Mesodermal cell (in vitro differentiated cells): Measurements from ENCODE around the gene PRAME.

Experiments used
- H3K27ac ChIP-seq: 2 replicates; pipeline ENCODE4 v1.7.0; 2013; ENCODE audit warnings: mild to moderate bottlenecking, low read depth, low read length, moderate library complexity; ENCODE audit not compliant: severe bottlenecking
- H3K36me3 ChIP-seq: 2 replicates; pipeline ENCODE4 v1.7.1; 2013; ENCODE audit warnings: mild to moderate bottlenecking, low read length, moderate library complexity; ENCODE audit not compliant: control insufficient read depth, insufficient read depth
- H3K4me1 ChIP-seq: one replicate; pipeline ENCODE4 v1.7.1; 2013; ENCODE audit warnings: mild to moderate bottlenecking, low read length; ENCODE audit not compliant: insufficient read depth, control insufficient read depth, poor library complexity, severe bottlenecking
- H3K4me3 ChIP-seq: 2 replicates; pipeline ENCODE4 v1.7.0; 2013; ENCODE audit warnings: low read length, control low read depth, mild to moderate bottlenecking; ENCODE audit not compliant: insufficient read depth, poor library complexity, severe bottlenecking; ENCODE audit errors: extremely low read depth
- H3K9me3 ChIP-seq: 2 replicates; pipeline ENCODE4 v1.7.1; 2013; ENCODE audit warnings: mild to moderate bottlenecking, low read length, moderate library complexity; ENCODE audit not compliant: control insufficient read depth
- WGBS, 2 experiments: methylation state at CpG; one replicate each; pipeline ENCODE4 v1.1.5; 2013; ENCODE audit warnings: missing lambda C conversion rate in 2 of 2; ENCODE audit not compliant: insufficient coverage in 2 of 2; 5-methylcytosine and 5-hydroxymethylcytosine counted together

PRAME gene

GRCh38 chr22:22558071-22558971, 744 bp downstream of the PRAME start:
- H3K9me3 ChIP-seq: no peaks in the 10 kb centered on the region

GRCh38 chr22:22556995-22557925, 1.8 kb downstream of the PRAME start:
- Histone ChIP-seq H3K36me3 (no peaks in the 10 kb centered on the region), H3K27ac (no peak overlapping the region), H3K4me3 (no peak overlapping the region), H3K4me1 (no peaks in the 10 kb centered on the region), H3K9me3 (no peaks in the 10 kb centered on the region)
- 92 to 93% methylated on average over 24 to 27 of the region's 38 CpGs for WGBS, 2 experiments

More at GRCh38 chr22:22558071-22558971, 744 bp downstream of the PRAME start:
- 95 to 97% methylated on average over 5 to 10 of the region's 25 CpGs for WGBS, 2 experiments
- H3K36me3 ChIP-seq: no peaks in the 10 kb centered on the region
- H3K4me3 ChIP-seq: no peak overlapping the region
- no peaks in the 10 kb centered on the region for H3K4me1 ChIP-seq
- no peak overlapping the region for H3K27ac ChIP-seq

GRCh38 chr22:22556578-22556977, 2.5 kb downstream of the PRAME start:
- H3K36me3 ChIP-seq: no peaks in the 10 kb centered on the region
- 92 to 93% methylated on average over 11 to 14 of the region's 14 CpGs for WGBS, 2 experiments
- no peaks in the 10 kb centered on the region for H3K4me1 ChIP-seq
- no peak overlapping the region for H3K27ac ChIP-seq
- H3K9me3 ChIP-seq: no peaks in the 10 kb centered on the region
- no peak overlapping the region for H3K4me3 ChIP-seq

- 86 to 91% methylated on average over 7 to 9 of the region's 9 CpGs for WGBS, 2 experiments
- H3K36me3 ChIP-seq: no peaks in the 10 kb centered on the region
- no peaks in the 10 kb centered on the region for H3K9me3 ChIP-seq
- H3K4me3 ChIP-seq: no peak overlapping the region
- no peaks in the 10 kb centered on the region for H3K4me1 ChIP-seq
- H3K27ac ChIP-seq: no peak overlapping the region
Observed at GRCh38 chr22:22555596-22555995, 3.5 kb downstream of the PRAME start.

GRCh38 chr22:22554587-22555284, 4.3 kb downstream of the PRAME start:
- WGBS, 2 experiments: 83 to 90% methylated on average over 3 to 4 of the region's 4 CpGs
- no peak overlapping the region for H3K4me3 ChIP-seq
- no peaks in the 10 kb centered on the region for H3K4me1 ChIP-seq
- no peaks in the 10 kb centered on the region for H3K36me3 ChIP-seq
- H3K27ac ChIP-seq: no peak overlapping the region
- no peaks in the 10 kb centered on the region for H3K9me3 ChIP-seq

GRCh38 chr22:22553735-22554586, 5.1 kb downstream of the PRAME start:
- 71 to 83% methylated on average over 2 to 4 of the region's 8 CpGs for WGBS, 2 experiments
- H3K4me1 ChIP-seq: no peaks in the 10 kb centered on the region
- no peak overlapping the region for H3K27ac ChIP-seq

GRCh38 chr22:22553141-22553540, 5.9 kb downstream of the PRAME start:
- H3K9me3 ChIP-seq: no peaks in the 10 kb centered on the region
- H3K4me3 ChIP-seq: no peak overlapping the region
- WGBS, 2 experiments: 75% methylated on average over 1 of the region's 1 CpG; no CpG with 5 or more reads in 1 of the 2 experiments
- H3K4me1 ChIP-seq: no peaks in the 10 kb centered on the region
- H3K36me3 ChIP-seq: no peaks in the 10 kb centered on the region
- no peak overlapping the region for H3K27ac ChIP-seq

More at GRCh38 chr22:22553735-22554586, 5.1 kb downstream of the PRAME start:
- no peaks in the 10 kb centered on the region for H3K36me3 ChIP-seq
- H3K9me3 ChIP-seq: no peaks in the 10 kb centered on the region
- H3K4me3 ChIP-seq: no peak overlapping the region

- Histone ChIP-seq H3K9me3 (no peaks in the 10 kb centered on the region), H3K4me1 (no peaks in the 10 kb centered on the region), H3K36me3 (no peaks in the 10 kb centered on the region), H3K4me3 (no peak overlapping the region), H3K27ac (no peak overlapping the region)
- WGBS, 2 experiments: 10 to 21% methylated on average over 2 of the region's 4 CpGs
Observed at GRCh38 chr22:22552630-22553029, 6.4 kb downstream of the PRAME start.

- H3K4me1 ChIP-seq: no peaks in the 10 kb centered on the region
- H3K9me3 ChIP-seq: no peaks in the 10 kb centered on the region
- no peaks in the 10 kb centered on the region for H3K36me3 ChIP-seq
- H3K27ac ChIP-seq: no peak overlapping the region
- no peak overlapping the region for H3K4me3 ChIP-seq
- WGBS, 2 experiments: 88 to 92% methylated on average over 5 to 7 of the region's 8 CpGs
Observed at GRCh38 chr22:22550789-22551434, 8.2 kb downstream of the PRAME start.
